HG02884 (cell line): ENCODE results near the gene BAHCC1.
"Not testable (repeated sequence)": the region's sequence is repeated elsewhere in the genome, so short reads cannot be mapped to it uniquely, and the experiment has no call there.

ENCODE experiments used
- ATAC-seq: cut with Tn5 transposase; IDR thresholded peaks from one replicate; pipeline ENCODE4 v1.9.1; 2021; ENCODE audit warnings: mild to moderate bottlenecking, moderate library complexity; ENCODE audit not compliant: unreplicated experiment

Gene BAHCC1

DNA sequence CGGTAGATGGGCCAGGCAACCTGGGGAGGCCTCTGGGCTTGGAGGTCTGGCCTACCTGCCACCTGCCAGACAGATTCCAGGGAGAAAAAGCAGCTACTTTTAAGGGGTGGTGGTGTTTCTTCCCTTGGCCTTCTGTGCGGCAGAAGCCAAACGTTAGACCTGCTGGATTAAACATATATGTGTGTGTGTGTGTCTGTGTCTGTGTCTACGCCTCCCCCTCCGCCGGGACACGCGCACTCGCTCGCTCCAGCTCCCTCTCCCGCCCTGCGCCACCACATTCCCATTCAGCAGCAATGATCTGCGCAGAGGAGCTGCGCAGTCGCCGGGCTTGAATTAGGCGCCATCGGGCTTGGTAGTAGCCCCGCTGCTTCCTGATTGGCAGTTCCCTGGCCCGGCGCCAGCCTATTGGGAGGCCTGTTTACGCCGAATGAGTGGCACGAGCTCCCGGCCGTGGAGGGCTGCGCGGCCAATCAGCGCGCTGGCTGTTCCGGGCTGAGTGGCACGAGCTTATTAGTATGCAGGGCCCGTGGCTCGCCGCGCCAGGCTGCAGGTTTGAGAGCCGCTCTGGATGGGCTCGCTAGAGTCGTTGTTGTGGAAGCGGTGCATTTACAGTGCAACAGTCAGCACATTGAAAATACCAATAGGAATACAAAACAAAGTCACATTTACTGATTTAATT is at the start of gene BAHCC1:
TSS of gene BAHCC1 (plus strand) at position 537 of the 679 bp plus-strand sequence. CDS start 4,283 bp downstream, outside the sequence.
- ATAC-seq: no peak

DNA sequence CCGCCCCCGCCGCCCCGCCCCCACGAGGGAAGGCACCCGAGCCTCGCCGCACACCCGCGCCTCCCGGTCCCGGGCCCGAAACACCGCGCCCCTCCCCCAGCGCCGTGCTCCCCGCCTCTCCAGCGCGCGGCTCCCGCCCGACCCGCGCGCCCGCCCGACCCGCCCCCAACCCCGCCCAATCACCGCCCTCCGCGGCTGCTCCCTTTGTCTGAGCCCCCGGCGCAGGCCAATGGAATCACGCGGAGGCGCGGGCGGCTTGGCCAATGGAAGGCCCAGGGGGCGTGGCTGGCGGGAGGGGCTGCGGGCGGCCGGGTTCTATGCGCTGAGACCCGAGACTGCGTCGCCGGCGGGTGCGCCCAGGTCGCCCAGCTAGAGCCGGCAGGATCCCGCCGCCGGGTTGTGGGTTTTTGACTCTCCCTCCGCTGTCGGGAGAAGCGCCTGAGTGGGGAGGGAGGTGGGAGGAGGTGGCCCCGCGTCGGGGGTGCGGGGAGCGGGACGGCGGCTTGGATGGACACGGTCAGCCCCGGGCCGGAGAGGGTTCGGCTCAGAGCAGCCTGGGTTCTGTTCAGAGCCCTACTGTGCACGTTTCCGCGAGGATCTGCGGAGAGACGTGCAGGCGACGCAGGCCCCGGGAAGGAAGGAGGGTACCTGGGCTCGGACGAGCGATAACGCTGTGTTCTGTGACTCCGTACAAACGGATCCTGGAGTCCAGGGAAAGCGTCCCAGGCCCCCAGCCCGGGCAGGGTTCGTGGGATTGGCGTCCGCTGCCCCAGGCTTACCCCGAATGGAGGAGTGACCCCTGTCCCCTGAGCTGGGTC is 49.0 kb upstream of the BAHCC1 start:
- peak; percentile 77 for ATAC-seq

DNA sequence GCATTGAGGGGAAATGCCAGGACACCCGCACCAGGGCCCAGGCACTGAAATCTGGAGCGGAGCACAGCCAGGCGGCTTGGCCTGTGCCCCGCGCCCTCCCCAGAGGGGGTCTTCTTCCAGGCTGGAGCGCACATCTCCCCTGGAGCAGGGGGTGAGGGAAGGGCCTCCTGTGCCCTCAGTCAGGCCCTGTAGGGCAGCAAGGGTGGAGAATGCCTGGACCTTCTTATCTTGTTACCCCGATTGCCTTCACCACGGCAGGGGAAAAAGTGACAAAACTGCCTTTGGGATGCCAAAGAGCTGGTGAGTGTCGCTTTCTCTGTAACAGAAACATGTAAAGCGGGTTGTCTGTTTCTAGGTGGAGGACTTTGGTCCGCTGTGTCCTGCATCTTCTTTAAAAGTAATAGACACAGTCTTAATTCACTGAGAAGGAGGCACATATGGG is 48.3 kb upstream of the BAHCC1 start:
- ATAC-seq: no peak

DNA sequence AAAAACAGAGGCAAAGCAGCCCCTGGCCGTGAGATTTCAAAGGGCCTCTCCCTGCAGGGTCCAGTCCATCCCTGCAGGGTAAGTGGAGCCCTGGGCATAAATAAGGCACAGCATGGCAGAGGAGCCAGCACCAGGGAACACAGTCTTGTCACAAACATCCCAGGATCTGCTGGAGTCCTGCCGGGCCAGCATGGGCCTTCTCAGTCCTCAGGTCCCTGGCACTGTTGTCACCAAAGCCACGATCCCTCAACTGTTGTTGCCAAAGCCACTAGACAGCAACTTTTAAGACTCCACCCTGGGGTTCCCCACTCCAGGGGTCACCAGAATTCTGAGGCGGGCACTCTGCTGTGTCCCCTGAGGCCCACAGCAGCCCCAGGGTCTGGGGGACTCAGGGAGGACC is 47.8 kb upstream of the BAHCC1 start:
- no peak for ATAC-seq

DNA sequence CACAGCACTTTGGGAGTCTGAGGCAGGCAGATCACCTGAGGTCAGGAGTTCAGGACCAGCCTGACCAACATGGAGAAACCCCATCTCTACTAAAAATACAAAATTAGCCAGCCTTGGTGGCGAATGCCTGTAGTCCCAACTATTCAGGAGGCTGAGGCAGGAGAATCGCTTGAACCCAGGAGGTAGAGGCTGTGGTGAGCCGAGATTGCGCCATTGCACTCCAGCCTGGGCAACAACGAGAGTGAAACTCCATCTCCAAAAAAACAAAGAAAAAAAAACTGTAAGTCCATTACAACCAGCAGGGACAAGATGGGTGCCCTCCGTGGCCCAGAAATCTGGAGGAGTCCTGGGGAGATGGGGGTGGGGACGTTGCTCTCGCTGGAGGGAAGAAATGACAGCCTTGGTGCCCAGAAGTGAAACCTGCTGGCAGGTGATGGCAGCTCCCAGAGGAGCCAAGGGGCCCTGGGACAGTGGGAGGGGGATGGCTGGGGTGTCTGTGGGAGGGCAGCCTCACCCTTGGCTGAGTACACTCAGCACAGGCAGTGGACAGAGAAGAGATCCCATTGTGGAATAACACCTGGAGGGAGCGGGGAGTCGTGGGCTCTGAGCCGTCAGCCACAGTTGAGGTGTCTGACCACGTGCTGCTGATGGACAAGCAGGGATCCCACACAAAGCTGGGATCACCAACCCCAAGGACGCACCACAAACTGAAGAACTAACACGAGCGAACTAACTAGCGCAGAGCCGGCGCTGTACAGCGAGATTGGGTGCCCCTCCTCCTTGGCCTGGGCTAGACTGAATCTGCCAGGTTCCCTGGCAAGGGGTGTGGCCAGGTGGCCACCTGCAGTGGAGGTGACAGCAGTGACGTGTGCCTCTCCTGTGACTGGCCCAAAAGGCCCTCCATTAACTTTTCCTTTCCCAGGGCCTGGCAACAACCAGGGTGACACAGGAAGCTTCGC is 46.9 kb upstream of the BAHCC1 start:
- ATAC-seq: no peak

DNA sequence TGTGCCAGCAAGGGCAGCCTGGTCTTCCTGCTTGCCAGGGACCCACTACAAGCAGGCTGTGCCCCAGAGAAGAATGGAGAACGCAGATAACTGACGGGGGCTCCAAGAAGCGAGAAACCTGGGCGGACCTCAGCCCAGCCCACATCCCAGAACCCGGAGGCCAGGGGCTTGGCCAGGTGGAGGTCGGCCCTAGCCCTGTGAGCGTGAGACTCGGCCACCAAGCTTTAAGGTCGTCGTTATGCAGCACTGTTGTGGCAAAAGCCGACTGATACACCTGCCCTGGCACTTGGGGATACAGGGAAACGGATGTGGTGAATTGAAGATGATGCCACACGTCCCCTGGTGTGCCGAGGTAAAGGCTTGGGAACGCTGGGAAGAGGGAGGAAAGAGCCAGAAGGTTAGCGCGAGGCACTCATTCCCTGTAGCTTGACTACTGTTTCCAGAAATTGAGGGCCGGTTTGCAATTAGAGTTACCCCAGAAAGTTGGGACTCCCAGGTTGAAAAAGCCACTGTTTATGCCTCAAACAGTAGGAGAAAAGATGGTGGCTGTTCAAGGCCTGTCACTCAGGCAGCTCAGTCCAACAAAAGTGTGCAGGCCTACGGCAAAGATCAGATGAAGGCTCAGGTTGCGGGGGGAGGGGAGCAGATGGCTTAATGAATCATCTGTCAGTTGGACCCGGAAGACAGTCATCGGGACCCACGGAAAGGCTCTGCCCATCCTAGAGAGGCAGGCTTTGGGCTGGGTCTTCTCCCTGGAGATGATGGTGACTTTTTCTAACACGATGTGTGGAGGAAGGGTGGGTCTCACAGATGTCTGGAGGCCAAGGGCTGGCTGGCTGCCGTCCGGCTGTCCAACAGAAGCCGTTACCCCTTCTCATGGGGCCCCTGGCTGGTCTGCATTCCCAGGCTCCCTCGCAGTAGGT is 45.6 kb upstream of the BAHCC1 start:
- no peak for ATAC-seq

DNA sequence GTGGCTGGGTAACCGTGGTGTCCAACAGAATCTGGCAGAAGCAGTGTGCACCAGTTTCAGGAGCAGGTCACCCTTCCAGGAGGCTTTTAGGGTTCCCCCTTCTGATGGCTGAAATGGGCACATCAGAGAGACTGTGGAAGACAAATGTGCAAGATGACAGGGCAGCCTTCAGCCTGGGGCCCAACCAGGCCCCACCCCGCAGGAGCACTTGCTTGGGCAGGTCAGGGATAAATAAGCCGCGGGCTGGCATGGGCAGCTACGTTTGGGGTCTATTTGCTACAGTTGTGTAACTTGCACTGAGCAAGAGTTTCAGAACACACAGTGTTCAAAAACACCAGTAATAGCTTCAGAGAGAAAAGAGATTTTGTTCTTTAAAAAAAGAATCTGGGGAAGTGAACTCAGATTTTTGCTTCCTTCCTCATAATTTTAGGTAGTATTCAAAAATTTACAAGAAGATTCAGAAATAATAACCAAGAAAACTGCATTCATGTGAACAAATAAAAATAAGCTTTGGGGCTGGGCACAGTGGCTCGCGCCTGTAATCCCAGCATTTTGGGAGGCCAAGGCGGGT is 44.9 kb upstream of the BAHCC1 start:
- ATAC-seq: no peak

DNA sequence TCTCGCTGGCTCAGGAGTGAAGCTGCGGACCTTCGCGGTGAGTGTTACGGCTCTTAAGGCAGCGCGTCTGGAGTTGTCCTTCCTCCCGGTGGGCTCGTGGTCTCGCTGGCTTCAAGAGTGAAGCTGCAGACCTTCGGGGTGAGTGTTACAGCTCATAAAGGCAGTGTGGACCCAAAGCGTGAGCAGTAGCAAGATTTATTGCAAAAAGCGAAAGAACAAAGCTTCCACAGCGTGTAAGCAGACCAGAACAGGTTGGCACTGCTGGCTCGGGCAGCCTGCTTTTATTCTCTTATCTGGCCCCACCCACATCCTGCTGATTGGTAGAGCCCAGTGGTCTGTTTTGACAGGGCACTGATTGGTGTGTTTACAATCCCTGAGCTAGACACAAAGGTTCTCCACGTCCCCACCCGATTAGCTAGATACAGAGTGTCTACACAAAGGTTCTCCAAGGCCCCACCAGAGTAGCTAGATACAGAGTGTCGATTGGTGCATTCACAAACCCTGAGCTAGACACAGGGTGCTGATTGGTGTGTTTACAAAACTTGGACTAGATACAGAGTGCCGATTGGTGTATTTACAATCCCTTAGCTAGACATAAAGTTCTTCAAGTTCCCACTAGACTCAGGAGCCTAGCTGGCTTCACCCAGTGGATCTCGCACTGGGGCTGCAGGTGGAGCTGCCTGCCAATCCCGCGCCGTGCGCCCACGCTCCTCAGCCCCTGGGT is 43.8 kb upstream of the BAHCC1 start:
- not testable (repeated sequence) for ATAC-seq

DNA sequence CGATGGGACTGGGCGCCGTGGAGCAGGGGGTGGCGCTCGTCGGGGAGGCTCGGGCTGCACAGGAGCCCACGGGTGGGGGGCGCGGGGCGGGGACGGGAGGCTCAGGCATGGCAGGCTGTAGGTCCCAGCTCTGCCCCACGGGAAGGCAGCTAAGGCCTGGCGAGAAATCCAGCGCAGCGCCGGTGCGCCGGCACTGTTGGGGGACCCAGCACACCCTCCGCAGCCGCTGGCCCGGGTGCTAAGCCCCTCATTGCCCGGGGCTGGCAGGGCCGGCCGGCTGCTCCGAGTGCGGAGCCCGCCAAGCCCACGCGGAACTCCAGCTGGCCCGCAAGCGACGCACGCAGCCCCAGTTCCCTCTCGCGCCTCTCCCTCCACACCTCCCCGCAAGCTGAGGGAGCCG is 43.2 kb upstream of the BAHCC1 start:
- not testable (repeated sequence) for ATAC-seq

DNA sequence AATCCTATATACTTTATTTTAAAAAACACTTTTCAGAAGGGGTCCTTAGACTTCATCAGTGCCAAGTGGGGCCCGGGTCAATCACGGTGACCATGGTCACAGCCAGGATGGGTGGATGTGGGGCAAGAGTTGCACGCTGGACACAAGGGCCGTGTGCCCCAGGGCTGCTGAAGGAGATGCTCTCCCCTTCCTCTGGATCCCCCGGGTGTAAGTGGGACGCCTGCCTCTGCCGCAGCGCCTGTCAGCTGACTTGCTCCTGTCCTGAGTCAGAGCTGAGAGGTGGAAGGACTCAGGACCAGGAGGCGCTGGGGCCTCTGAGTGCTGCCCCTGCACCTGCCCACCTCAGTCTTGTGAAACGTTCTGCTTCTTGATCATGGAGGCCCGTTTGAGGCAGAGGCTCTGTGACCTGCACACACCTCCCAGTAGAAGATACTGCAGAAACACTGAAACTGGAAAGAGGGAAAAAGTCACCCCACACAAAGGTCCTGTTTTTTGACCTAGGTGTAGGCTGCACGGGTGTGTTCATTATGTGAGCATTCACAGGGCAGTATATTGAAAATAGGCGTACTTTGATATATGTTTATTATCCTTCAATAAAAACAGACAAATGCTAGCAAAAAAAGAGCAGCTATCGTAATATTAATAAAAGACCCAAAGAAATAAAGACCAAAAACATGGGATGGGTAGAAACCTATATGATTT is 40.9 kb upstream of the BAHCC1 start:
- no peak for ATAC-seq

DNA sequence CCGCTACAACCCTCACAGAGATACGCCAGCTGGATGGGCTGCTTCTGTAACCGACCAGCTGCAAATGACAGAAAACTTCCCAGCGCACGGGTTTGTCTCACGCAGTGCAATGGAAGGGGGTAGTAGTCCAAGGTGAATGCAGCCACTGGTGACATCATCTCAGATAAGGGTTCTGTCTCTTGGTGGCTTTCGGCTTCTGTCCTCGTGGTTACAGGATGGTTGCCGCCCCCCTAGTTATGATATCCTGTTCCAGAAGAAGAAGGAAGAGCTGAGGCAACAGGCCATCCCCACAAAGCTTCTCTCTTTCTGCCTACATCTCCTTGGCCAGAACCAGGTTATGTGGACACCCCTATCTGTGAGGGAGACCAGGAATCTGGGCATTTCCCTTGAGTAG is 40.3 kb upstream of the BAHCC1 start:
- ATAC-seq: no peak

DNA sequence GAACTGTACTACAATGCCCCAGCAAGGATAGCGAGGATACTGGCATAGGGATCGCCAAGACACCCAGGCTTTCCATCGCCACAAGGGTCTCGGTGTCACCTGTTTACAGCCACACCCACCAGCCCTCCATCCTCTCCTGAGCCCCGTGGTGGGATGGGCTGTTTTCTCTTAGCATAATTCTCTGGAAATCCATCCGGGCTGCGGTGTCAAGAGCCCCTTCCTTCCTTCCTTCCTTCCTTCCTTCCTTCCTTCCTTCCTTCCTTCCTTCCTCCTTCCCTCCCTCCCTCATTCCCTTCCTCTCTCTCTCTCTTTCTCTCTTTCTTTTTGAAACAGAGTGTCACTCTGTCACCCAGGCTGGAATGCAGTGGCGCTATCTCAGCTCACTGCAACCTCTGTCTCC is 36.0 kb upstream of the BAHCC1 start:
- ATAC-seq: no peak

DNA sequence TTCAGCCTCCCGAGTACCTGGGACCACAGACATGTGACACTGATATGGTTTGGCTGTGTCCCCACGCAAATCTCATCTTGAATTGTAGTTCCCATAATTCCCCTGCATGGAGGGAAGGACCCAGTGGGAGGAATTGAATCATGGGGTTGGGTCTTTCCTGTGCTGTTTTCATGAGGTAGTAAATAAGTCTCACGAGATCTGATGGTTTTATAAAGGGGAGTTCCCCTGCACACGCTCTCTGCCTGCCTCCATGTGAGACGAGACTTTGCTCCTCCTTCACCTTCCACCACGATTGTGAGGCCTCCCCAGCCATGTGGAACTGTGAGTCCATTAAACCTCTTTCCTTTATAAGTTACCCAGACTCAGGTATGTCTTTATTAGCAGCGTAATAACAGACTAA is 33.3 kb upstream of the BAHCC1 start:
- not testable (repeated sequence) for ATAC-seq

DNA sequence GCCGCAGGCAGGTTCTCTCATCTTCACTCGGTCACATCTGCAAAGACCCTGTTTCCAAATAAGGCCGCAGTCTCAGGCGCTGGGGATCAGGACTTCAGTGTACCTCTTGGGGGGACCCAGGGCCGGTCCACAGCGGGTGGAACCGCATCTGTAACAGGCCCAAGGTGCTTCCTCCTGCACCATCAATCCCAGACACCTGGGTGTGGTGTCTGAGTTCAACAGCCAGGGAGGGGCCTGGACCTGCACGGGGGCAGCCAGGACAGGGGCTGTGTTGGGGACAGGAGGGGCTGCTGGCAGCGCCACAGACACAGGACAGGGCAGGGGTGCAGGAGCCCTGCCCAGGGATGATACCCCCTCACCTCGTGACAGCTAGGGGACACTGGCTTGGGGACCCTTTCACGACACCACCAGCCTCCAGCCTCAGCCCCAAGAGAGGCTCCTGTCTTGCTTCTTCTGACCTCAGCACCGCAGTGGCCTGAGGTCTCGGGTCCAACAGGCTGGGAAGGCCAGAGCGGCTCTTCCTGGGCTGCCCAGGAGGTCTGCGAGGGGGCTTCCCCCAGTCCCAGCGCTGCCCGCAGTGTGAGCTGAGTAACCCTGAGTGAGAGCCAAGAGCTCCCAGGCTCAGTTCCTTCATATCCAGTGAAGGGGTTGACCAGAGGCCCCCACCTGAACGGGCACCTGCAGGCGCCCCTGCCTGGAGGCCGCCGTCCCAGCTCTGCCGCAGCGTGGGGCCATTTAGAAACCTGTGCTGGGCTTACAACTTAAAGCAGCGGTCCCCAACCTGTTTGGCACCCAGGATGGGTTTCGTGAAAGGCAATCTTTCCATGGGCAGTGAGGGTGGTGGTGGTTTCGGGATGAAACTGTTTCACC is 30.7 kb upstream of the BAHCC1 start:
- no peak for ATAC-seq

DNA sequence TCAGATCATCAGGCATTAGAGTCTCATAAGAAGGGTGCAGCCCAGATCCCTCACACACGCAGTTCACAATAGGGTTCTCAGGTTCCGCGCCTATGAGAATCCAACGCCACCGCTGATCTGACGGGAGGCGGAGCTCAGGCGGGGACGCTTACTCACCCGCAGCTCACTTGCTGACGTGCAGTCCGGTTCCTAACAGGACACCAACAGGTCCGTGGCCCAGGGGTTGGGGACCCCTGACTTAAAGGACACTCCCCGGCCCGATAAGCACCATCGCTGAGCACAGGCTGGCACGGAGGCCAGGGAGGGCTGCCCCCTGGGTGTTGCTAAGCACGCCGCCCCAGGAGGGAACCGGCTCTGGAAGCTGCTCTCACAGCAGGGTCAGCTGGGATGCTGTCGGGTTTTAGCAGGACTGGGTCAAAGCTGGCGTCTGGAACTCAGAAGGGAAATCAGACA is 30.1 kb upstream of the BAHCC1 start:
- ATAC-seq: no peak

DNA sequence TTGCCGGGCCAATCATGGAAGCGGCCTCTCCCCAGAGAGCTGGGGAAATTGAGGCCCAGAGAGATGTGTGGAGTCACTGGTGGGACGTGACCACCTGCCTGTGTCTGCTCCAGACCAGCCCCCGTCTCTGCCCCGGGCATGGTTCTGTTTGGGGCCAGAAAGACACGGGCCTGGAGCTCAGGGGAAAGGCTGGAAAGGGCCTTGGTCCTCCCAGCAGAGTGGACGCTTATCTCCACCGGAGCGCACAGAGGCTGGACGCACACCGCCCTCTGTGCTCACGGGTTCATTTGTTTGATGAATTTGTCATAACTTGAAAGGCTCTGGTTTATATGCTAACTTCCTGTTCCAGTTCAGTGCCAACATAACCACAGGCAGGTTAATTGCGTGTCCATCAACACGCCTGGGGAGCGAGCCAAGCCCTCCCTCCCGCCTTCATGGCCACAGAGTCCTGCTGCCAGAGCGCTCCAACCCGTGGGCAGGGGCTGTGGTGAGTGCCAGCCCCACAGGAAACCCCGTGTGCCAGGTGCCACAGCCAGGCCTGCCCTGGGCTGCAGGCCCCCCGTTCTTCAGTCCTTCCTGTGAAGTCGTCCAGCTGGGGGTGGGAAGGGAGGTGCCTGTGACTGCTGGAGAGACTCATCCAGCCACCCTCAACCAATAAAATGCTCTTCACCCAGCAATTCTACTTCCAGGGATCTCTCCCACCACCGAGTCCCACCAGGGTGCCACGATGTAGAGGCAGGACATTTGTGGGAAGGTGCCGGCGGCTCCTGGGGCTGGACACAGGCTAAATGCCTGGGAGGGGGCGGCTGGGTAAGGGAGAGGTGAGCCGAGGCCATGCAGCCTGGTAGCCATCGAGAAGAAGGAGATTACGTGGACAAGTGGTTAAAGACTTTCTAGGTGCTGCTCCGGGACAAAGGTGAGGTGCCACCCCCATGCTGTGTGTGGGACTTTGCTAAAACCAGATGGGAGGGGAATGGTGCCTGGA is 29.4 kb upstream of the BAHCC1 start:
- no peak for ATAC-seq
